ENCODE results near the gene CROCC2. TPM values are rescaled to one million over a fixed set of nuclear protein-coding genes. Genes with fewer than 3 reads are reported as not detected.

CROCC2 gene
- total RNA-seq, 1 donor from 2014 or later = not detected

DNA sequence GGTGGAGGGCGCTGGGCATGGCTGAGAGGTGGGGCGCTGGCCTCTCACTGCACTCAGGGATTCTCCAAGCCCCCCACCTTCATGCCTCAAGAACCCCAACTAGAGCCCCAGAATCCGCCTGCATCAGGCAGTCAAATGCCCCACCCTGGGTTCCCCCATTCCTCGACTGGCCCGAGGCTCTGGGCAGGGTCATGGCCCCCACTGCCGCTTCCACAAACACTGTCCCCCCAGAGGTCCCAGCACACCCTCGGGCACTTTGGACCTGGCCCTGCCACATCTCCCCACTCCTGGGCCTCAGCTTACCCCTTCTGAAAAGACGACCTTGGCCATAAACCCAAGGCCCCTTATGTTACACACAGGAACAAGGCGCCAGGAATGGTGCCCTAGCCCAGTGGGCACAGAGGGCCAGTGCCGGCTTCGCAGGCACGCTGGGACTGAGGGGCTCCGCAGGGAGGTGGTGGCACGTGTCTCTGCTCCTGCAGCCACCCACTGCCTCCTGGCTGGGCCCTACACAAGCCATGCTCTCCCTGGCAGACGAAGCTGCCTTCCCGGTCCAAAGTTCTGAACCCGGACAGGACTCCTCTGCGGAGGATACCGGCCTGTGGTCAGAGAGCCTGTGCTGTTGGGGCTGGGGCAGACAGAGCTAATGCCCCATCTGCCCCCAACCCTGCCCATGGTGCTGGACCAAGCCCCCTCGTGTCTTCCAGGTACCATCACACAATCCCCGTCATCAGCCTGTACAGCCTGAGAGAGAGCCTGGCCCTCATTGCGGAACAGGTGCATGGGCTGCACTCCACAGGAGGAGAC lies 30.7 kb upstream of the CROCC2 start:
- DNase-seq (ENCODE audit: low spot score) = no peak

DNA sequence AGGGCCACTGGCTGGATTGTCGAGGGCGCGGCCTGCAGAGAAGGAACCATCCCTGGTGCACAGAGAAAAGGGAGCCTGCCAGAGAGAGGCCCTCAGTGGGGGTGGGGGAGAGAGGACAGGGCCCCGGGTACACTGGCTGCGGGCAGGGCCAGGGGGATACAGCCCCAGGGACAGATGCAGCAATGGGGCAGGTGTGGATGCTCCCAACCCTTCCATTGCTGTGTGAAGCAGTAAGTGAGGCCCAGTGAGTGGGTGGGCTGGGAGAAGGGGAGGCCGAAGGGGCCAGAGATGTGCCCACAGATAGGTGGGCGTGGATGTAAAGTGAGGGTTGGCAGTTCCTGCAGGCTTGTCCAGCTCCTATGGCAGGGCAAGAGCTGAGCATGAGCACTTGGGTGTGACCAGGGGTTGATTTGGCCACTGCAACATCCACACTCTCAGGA lies 30.1 kb upstream of the CROCC2 start:
- DNase-seq (ENCODE audit: low spot score) = no peak

DNA sequence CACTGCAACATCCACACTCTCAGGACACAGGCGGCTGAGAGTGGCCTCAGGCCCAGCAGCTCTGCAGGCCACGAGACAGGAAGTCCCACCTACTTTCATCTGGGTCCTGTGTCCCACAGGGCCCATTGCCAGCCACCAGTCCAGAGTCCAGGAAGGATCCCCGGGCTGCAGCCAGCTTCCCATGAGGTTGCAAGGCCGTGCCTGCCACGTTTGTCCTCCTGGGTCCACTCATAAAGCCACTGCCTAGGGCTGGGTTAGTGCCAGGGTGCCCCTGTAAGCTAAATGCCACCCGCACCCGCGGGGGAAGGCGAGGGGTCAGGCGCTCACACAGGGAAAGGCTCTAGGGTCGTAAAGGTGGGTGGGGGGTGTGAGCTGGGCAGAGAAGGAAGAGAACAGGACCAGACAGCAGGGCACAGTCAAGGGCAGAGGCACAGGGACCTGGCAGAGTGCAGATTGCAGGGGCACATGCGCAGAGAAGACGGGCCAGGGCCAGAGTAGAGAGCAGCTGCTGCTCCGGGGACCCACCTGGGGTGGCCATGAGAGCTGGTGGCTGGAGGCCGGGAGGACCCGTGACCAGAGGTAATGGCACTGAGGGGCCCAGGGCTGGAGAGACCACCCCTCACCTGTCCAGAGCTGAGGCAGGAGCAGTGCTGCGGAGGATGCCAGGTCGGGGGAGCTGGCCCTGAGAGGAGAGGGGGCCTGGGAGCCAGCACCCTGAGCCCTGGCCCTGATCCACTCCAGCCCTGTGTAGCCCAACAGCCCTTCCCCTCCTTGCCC lies 29.5 kb upstream of the CROCC2 start:
- no peak for DNase-seq (ENCODE audit: low spot score)

DNA sequence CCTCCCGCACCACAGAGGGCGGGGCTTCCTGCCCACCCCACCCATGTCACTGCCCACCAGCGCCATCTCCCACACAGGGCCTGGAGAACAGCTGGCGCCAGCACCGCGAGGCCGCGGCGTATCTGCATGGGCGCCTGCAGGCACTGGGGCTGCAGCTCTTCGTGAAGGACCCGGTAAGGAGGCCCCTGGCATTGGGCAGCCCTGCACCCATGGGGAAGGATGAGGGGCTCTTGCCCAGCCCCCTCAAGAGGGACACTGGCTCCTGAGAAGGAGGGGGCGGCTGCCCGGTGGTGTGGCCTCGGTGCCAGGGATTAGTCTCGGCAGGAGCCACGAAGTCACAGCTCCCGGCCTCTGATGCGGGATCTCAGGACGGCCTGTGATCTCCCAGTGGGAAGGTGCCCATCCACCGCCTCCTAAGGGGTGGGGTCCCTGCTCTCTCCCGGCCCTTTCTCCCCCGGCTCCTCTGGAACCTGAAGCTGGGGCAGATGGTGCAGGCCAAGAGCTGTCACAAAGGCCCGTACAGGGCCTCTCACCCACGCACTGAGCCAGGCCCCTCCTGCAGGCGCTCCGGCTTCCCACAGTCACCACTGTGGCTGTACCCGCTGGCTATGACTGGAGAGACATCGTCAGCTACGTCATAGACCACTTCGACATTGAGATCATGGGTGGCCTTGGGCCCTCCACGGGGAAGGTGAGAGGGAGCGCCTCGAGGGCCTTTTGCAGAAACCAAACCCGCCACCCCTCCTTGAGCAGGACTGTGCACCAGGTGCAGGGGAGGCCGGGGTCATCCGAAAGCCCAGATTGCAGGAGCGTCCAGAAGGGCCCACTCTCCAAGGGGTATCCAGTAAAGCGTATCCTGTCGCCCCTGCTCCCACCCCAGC lies 28.4 kb upstream of the CROCC2 start:
- DNase-seq (ENCODE audit: low spot score) = no peak

DNA sequence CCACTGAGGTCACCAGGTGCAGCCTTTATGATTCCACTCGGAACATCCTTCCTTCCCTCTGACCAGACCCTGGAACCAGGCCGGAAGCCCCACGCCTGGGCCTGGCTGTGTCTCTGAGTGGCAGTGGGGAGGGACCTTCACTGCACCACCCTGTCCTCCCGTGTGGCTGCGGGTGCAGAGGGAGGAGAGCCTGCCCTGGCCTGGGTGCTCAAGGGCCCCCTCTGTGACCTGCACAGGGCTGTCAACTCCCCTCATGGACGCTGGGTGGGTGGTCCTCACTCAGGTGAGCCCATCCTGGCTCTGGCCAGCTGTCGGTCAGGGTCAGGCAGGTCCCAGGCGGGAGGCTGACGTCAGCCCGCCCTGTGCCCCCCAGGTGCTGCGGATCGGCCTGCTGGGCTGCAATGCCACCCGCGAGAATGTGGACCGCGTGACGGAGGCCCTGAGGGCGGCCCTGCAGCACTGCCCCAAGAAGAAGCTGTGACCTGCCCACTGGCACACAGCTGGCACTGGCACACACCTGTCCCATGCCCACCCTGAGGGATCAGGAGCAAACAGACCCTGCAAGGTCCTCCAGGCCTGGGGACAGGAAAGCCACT lies 27.7 kb upstream of the CROCC2 start:
- no peak for DNase-seq (ENCODE audit: low spot score)

DNA sequence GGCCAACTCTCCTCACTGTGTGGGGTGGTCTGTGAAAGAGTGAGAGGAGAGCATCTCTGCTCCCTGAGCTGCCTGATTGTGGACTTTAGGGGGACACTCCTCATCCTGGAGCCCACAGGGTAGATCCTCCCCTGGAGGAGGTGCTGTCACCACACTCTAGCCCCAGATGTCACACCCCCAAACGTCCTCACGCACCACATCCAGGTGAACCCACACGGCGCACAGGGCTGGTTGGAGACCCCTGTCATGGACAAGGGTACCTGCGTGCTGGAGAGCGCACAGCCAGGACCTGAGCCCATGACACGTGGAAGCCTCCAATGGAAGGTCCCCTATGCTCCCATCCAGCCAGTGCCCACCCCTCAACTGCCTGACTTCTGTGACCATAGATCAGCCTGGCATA lies 27.0 kb upstream of the CROCC2 start:
- no peak for DNase-seq (ENCODE audit: low spot score)

DNA sequence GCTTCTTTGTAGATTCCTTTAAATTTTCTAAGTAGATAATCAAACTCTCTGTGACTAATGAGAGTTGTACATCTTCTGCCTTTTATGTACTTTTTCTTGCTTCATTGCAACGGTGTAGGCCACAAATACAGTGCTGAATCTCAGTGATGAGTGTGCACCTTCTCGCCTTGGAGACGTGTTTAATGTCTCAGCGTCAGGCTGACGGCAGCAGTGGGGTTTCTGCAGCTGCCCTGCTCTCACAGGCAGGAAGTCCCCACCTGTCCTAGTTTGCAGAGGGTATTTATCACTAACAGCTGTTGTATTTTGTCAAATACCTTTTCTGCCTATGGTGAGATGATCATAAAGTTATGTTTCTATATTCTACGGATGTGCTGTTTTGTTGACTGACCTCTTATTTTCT lies 24.2 kb upstream of the CROCC2 start:
- no peak for DNase-seq (ENCODE audit: low spot score)

DNA sequence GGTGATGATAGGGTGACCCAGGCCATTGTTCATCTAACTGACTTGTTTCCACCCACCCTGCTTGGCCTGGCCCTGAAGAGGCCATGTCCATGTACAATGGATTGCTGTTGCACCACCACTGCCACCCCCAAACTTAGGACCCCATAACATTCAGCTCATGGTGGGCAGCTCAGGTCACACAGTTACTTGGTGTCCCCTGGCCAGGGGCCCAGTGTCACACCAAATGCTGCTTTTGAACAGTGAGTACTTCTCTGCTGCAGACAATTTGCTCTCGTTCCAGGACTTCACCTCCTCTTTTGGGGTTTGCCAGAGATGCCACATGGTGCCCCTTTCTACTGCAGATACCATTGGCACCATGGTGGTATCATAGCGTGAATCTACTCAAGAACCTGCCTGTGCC lies 21.9 kb upstream of the CROCC2 start:
- no peak for DNase-seq (ENCODE audit: low spot score)

DNA sequence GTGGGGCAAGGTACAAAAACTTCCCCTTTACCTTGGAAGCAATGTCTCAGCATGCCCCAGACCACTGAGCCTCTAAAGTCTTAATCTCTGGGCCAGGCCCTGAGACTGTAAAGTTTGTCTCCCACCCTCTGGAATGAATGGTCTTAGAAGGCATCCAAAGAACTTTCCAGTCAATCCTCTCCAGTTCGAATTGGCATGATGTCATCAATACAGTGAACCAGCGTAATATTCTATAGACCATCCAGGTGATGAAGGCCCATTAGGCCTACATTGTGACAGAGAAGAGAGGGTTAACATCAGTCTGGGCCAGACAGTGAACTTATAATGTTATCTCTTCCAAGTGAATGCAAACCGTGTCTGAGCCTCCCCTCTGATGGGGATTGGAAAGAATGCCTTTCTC lies 21.4 kb upstream of the CROCC2 start:
- no peak for DNase-seq (ENCODE audit: low spot score)

DNA sequence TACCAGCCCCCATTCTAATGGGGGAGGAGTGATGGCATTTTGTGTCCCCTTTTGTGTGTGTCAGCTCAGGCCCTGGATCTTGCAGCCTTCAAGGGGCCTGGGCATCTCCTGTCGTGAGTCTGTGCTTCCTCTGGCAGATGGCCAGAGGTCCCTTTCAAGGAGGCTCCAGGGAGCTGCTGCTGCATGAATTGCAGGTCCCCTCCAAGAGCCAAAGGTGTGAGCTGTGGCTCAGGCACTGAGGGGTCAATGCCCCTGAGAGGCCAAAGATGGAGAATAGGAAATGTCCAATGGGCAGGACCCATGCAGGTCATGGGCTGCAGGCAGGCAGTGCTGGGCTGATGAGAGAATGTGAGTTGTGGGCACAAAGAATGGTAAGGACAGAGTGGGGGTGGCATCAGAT lies 20.6 kb upstream of the CROCC2 start:
- no peak for DNase-seq (ENCODE audit: low spot score)

DNA sequence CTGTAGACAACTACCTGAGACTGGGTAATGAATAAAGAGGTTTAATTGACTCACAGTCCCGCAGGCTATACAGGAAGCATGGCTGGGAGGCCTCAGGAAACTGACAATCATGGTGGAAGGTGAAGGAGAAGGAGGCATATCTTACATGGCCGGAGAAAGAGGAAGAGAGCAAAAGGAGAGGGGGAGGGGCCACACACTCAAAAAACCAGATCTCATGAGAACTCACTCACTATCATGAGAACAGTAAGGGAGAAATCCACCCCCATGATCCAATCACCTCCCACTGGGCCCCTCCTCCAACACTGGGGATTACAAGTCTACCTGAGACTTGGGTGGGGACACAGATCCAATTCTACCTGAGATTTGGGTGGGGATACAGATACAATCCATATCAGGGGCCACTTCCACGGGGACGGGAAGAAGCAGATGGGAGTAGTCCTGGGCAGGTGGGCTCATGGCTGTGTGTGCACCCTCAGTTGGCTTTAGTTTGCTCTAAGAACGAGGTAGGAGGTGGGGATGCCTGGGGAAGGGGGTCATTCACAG lies 20.0 kb upstream of the CROCC2 start:
- DNase-seq (ENCODE audit: low spot score) = no peak

DNA sequence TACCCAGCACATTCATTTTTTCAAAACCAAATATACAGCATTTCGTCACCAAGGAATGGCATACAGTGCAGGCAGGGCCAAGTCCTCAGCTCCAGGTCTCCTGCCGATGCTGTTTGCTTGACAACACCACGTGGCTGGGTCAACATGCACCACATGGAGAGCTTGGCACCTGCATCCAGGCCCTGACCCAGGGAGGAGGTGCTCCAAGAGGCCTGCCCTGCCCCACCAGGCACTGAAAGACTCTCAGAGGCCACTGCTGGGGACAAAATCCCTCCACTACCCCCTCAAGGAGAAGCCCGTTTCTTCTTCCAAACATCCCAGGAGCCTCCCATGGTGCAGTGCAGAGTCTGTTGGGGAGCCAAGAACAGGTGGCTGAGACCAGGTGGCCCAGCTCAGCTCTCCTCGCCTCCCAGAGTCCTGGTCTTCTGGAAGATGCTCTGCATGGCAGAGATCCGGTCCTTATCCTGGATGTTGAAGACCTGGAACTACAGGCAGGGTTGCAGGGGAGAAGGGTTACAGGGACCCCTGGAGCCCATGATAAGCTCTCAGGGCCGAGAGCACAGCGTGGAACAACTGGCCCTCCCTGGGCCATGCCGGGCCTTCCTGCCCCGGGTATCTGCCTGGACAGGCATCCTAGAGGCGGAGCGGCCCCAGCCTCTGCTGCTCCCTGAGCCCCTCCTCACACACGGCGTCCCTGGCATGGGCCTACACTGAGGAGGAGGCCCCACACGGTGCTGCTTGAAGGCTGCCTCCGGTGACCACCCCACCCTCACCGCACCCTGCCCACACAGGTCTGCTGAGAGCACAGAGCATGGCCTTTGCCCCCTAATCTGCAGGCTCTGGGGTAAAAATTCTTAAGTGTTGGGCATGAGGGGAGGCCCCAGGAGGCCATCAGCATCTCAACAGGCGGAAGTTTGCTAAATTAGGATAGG lies 19.2 kb upstream of the CROCC2 start:
- no peak for DNase-seq (ENCODE audit: low spot score)

DNA sequence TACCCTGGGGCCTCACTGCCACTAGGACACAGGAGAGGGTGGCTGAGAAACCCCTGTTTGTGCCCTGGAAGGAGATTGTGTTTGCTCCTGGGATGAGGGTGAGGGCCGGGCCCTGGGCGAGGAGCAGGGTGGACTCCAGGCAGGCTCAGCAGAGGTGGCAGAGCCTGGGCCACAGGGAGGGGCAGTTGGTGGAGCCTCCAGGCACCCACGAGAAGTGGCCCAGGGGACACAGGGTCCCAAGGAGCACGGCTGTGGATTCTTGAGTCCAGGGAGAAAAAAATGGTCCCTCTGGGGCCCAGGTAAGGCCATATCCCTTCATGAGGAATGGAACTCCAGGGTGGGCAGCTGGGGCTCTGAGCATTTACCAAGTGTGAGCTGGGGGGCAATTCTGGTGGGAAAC lies 18.5 kb upstream of the CROCC2 start:
- DNase-seq (ENCODE audit: low spot score) = no peak

DNA sequence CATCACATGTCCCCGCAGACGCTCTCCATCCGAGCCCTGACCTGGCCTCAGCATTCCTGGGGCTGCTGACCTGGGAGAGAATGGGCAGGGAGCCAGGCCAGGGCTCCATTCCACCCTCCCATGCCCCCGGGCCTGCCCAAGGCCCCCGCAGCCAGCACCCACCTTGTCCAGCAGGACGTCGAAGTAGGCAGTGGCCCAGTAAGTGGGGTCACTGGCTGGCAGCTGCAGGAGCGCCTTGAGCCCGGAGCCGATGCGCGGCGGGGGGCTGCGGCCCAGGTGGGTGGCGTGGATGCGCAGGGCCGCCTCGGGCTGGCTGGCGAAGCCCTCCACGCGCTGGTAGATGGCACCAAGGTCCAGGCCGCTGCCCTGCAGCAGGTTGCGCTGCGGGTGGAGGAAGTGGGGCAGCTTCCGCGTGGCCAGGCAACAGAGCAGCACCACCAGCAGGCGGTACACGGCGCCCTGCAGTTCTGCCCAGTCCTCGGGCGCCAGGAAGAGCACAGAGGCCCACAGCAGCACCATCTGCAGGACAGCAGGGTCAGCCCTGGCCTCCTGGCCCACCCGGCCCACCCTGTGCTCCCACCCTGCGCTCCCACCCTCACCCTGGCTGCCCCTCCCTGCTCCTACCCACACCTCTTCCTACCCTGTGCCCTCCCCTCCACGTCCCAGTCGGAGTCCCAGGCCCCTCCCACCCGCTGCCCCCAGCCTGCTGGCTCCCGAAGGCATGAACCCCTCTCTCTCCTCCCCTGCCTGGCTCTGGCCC lies 17.8 kb upstream of the CROCC2 start:
- DNase-seq (ENCODE audit: low spot score) = no peak

DNA sequence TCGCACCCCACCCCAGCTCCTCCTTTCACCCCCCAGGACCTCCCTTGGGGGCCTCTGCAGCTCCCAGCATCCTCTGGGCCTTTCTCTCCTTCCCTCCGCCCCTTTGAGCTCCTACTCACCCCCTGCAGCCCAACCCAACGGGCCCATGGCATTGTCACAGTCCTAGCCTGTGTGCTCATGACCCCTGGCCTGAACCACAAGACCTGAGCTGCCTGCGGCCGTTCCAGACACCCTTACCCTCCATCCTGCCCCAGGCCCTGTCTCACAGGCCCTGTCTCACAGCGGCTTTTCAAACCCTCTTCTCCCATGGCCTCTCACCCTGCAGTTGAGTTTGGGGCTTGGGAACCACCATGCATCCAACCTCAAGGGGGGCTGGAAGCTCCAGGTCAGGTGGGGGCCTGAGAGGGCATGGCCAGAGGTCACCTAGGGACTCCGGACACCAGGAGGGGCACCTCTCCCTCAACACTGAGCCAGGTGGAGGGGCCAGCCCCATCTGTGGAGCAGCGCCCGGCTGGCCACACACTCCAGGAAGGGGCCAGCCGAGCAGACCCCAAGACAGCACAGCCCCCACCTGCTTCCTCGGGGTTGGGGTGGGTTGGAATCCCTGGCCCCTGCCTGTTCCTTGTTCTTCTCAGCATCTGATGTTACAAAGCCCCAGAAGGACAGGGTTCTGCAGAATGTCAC lies 17.1 kb upstream of the CROCC2 start:
- no peak for DNase-seq (ENCODE audit: low spot score)

DNA sequence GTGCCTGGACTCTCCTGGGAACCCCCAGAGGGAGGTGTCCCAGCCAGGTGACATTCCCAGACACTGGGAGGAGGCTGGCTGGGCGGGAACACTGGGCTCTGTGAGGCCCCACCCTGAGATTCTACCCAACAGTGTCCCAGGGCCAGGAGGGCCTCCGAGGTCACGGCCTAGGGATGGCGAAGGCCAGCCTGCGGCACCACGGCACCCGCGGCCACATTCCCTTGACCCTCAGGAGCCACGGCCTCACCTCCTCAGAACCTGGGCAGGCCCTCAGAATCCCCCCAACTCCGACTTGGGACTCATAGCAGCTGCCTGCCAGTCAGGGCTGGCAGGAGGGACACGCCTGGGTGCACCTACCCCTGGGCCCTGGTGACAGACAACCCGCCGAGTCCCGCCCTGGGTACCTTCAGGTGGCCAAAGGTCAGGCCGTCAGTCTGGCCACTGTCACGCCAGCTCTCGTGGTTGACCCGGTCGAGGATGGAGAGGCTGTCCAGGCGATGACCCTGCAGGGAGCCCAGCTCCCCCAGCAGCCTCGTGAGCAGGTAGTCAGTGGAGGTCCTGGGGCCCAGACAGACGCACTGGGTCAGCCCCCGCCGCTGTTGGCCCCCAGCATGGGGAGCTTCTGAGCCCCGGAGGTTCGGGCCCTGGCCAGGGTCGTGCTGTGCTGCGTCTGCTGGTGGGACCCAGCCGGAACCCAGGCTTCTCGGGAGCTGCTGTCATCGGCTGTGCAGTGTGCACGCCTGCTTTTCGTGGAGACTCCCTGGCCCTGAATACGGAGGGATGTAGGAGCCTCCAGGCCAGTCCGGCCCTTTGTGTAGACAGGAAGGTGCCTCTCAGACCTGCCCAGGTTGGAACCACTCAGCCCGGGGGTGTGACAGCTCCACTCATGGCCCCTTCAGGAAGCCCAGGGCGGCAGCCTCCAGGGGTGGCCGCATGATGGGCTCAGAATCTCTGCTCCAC lies 16.3 kb upstream of the CROCC2 start:
- no peak for DNase-seq (ENCODE audit: low spot score)

DNA sequence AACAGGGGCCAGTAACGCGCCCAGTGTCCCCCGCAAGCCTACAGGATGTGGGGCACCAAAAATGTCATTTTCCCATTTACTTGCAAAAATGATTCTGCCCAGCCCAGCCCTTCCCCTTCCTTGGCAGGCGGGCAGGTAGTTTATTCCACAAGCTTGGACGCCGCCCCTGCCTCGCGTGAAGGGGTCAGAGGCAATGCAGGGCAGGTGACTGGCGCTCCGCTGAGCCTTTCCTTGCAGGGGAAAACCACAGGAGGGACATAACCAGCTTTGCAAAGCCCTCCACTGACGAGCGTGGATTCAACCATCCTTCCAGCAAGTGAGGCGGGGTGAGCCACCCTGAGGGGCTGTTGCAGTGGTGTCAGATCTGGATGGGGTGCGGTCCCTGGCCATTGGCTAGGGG lies 15.4 kb upstream of the CROCC2 start:
- no peak for DNase-seq (ENCODE audit: low spot score)

Measured in mesenteric fat pad (tissue), 1 donor.